ENCODE measurements around the gene DIO3. TPM values are rescaled to one million over a fixed set of nuclear protein-coding genes. Genes with fewer than 3 reads are reported as not detected.

Gene DIO3
- total RNA-seq, 2 donors from 2014 or later: 0.55 TPM; not detected in 1

DNA sequence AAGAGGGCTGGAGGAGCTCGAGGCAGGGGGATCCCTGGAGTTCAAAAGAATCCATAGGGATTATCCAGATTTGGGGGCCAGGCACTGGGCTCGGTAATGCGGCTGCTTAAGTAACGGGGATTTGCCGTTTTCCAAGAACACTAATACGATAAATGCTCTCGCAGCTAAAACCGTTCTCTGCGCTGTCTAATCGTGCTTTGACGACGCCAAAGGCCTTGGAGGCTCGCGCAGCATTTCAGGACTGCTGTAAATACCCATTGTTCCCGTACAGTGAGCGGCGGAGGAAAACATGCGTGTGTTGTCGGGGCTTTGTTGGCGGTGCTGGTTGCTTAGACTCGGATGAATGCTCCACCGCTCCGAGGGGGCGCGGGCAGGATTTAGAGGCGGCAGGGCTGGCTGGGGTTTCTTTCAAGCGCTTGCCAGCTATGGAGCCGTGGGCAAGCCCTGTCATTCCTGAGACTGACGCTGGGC lies 26.2 kb downstream of the DIO3 start:
- H3K36me3 ChIP-seq: no peaks in the 10 kb centered on the region
- H3K9me3 ChIP-seq: no peaks in the 10 kb centered on the region
- no peak overlapping the region for H3K27ac ChIP-seq
- no peak for TF ChIP-seq CTCF (IDR thresholded peaks at IDR 0.05)
- no peak for DNase-seq (ENCODE audit: low spot score)
- H3K4me3 ChIP-seq: no peak overlapping the region
- no peaks in the 10 kb centered on the region for H3K27me3 ChIP-seq
- H3K4me1 ChIP-seq: no peaks in the 10 kb centered on the region

GRCh38 chr14:101588286-101588975 lies 27.1 kb downstream of the DIO3 start:
- Histone ChIP-seq H3K27ac (no peak overlapping the region), H3K4me3 (no peak overlapping the region), H3K9me3 (no peaks in the 10 kb centered on the region), H3K36me3 (no peaks in the 10 kb centered on the region), H3K27me3 (no peaks in the 10 kb centered on the region), H3K4me1 (no peaks in the 10 kb centered on the region)
- DNase-seq (ENCODE audit: low spot score): no peak
- no peak for TF ChIP-seq CTCF (IDR thresholded peaks at IDR 0.05)

DNA sequence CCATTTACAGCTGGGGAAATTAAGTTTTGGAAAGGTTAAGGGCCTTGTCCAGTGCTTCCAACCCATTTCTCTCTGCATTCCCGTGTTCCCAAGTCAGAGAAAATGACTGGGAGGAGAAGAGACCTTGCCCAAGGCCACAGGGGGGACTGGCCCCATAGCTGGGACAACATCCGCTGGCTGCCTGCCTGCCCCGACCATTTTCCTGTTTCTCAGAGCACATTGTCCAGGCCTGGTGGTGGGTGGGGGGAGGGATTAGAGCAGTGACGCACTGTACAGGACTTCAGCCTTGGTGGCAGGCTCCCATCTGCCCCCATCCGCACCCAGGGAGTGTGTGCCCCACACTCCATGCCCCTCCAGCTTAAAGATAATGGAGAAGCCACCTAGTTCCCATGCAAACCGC lies 27.7 kb downstream of the DIO3 start:
- H3K4me3 ChIP-seq: no peak overlapping the region
- DNase-seq (ENCODE audit: low spot score): no peak
- H3K9me3 ChIP-seq: peaks cover 0 to 4% of the 10 kb centered on the region in 2 donors
- H3K4me1 ChIP-seq: no peaks in the 10 kb centered on the region
- H3K36me3 ChIP-seq: no peaks in the 10 kb centered on the region
- H3K27me3 ChIP-seq: no peaks in the 10 kb centered on the region
- TF ChIP-seq CTCF (IDR thresholded peaks at IDR 0.05): no peak
- no peak overlapping the region for H3K27ac ChIP-seq

GRCh38 chr14:101589486-101590015 lies 28.3 kb downstream of the DIO3 start:
- TF ChIP-seq CTCF (IDR thresholded peaks at IDR 0.05): no peak
- H3K9me3 ChIP-seq: peaks cover 0 to 7% of the 10 kb centered on the region in 2 donors
- no peak overlapping the region for H3K4me3 ChIP-seq
- H3K36me3 ChIP-seq: no peaks in the 10 kb centered on the region
- DNase-seq (ENCODE audit: low spot score): no peak
- H3K27me3 ChIP-seq: no peaks in the 10 kb centered on the region
- no peak overlapping the region for H3K27ac ChIP-seq
- H3K4me1 ChIP-seq: no peaks in the 10 kb centered on the region

DNA sequence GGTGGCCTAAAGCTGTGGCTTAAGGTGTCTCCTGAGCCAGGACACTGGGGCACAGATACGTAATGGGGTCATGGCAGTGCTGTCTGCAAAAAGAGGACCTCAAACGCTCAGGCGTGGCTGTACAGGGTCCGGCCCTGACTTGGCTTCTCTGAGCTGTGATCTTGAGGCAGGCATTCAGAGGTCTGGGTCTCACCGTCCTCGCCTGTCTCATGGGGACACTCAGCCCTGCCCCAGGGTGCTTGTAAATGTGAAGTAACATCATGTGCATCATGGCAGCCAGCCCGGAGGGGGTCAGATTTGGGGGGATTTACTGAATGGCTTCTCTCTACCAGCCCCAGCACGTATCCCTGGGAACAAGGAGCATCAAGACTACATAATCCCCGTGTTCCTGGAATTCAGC lies 28.8 kb downstream of the DIO3 start:
- Histone ChIP-seq H3K9me3 (peaks cover 0 to 7% of the 10 kb centered on the region in 2 donors), H3K27me3 (no peaks in the 10 kb centered on the region), H3K4me3 (no peak overlapping the region), H3K4me1 (no peaks in the 10 kb centered on the region), H3K36me3 (no peaks in the 10 kb centered on the region), H3K27ac (no peak overlapping the region)
- no peak for DNase-seq (ENCODE audit: low spot score)
- no peak for TF ChIP-seq CTCF (IDR thresholded peaks at IDR 0.05)
